ENCODE results near the gene SHQ1.
"Not testable (repeated sequence)": the region's sequence is repeated elsewhere in the genome, so short reads cannot be mapped to it uniquely, and the experiment has no call there.

Gene SHQ1

GRCh38 chr3:72710471-72710870, 137.8 kb downstream of the SHQ1 start:
- DNase-seq, result not testable (repeated sequence)

GRCh38 chr3:72708441-72708840, 139.8 kb downstream of the SHQ1 start:
- no peak for DNase-seq

- DNase-seq, result no peak
Measured at GRCh38 chr3:72702997-72703396, 145.2 kb downstream of the SHQ1 start.

- DNase-seq, result no peak
Measured at GRCh38 chr3:72702390-72702789, 145.9 kb downstream of the SHQ1 start.

GRCh38 chr3:72700106-72700505, 148.1 kb downstream of the SHQ1 start:
- DNase-seq, result no peak

- DNase-seq, result no peak
Measured at GRCh38 chr3:72699631-72700030, 148.6 kb downstream of the SHQ1 start.

All from CD4-positive, alpha-beta T cell treated with Interleukin-10 for 1 hour (primary cell).